GM06990 (cell line): ENCODE measurements around the gene NTSR1.

Source experiments
- DNase-seq: peaks from one replicate; pipeline ENCODE4 v3.0.0-alpha.2; 2011; ENCODE audit not compliant: insufficient read length; ENCODE audit errors: extremely low read depth
- H3K27me3 ChIP-seq: replicated peaks from 2 replicates; pipeline ENCODE4 v1.6.0; 2011; ENCODE audit warnings: low read length; ENCODE audit not compliant: control insufficient read depth, insufficient read depth
- H3K36me3 ChIP-seq: 2 replicates; pipeline ENCODE4 v1.5.1; 2011; ENCODE audit warnings: low read length; ENCODE audit not compliant: control insufficient read depth, insufficient read depth
- H3K4me3 ChIP-seq: replicated peaks from 2 replicates; pipeline ENCODE4 v1.5.1; 2011; ENCODE audit warnings: low read depth, mild to moderate bottlenecking, control low read depth, low read length
- TF ChIP-seq, protein P1 (sequence below): IDR thresholded peaks from 2 replicates; pipeline ENCODE4 v1.5.1; 2011; ENCODE audit warnings: low read length, control low read depth, mild to moderate bottlenecking, inconsistent platforms; ENCODE audit not compliant: insufficient read depth, poor library complexity, severe bottlenecking

NTSR1 gene

DNA sequence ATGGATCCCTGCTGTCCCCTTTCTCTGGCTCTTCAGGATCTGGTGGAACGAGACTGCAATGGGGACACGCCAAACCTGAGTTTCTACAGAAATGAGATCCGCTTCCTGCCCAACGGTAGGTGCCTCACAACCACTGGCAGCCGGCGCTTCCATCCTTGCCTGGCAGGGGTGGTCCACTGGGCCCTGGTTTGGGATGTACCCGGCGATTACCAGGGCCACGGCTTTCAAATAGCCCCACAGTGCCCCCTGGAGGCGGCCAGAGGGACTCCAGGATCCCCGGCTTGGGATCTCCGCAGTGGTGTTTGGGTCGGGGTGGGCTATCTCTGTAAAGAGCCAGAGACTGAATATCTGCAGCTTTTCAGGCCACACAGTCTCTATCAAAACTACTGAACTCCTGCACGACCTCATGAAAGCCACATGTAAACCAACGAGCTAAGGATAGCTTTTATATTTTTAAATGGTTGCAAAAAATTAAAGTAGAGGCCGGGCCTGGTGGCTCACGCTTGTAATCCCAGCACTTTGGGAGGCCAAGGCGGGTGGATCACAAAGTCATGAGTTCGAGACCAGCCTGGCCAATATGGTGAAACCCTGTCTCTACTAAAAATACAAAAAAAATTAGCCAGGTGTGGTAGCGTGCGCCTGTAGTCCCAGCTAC lies 99.7 kb downstream of the NTSR1 start:
- no peak overlapping the region for H3K4me3 ChIP-seq
- TF ChIP-seq, protein P1, sequence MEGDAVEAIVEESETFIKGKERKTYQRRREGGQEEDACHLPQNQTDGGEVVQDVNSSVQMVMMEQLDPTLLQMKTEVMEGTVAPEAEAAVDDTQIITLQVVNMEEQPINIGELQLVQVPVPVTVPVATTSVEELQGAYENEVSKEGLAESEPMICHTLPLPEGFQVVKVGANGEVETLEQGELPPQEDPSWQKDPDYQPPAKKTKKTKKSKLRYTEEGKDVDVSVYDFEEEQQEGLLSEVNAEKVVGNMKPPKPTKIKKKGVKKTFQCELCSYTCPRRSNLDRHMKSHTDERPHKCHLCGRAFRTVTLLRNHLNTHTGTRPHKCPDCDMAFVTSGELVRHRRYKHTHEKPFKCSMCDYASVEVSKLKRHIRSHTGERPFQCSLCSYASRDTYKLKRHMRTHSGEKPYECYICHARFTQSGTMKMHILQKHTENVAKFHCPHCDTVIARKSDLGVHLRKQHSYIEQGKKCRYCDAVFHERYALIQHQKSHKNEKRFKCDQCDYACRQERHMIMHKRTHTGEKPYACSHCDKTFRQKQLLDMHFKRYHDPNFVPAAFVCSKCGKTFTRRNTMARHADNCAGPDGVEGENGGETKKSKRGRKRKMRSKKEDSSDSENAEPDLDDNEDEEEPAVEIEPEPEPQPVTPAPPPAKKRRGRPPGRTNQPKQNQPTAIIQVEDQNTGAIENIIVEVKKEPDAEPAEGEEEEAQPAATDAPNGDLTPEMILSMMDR, result peak; percentile 95
- H3K27me3 ChIP-seq, result no peaks in the 10 kb centered on the region
- peak; percentile 50 for DNase-seq
- H3K36me3 ChIP-seq, result peaks cover 27% of the 10 kb centered on the region

DNA sequence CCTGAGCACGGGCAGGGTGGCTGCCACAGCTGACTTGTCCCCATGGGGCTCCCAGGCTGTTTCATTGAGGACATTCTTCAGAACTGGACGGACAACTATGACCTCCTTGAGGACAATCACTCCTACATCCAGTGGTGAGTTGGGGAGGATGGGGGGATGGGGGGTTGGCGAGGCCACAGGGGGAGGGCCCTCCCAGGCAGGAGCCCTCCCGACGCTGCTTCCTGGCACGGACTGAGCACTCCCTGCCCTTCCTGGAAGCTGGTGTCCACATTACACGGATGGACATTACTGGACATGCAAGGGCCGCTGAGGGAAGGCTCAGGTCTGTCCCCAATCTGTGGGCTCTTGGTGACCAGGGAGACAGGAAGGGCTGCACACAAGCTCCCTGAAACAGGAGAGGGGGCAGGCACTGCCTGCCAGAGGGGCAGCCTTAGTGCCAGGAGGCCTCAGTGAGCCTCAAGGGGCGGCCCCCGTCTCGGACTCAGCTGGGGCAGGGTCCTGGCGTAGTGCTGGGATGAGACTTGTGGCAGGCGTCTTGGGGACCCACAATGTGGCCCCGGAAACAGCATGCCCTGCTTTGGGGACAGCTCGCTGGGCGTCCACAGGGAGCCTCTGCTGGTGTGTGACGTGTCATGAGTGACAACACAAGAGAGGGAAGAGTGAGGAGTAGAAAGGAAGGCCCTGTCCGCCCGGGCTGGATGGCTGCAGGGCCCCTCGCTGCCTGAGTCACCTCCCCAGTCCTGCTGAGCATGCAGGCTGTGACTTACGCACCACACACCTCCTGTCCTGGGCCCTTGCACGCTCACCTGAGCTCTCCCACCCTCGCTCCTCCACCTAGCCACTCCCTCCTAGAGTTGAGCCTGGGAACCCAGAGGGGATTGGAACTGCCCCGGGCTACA lies 101.1 kb downstream of the NTSR1 start:
- Histone ChIP-seq H3K27me3 (no peaks in the 10 kb centered on the region), H3K4me3 (no peak overlapping the region), H3K36me3 (peaks cover 29% of the 10 kb centered on the region)
- TF ChIP-seq, protein P1, result no peak
- DNase-seq, result no peak

DNA sequence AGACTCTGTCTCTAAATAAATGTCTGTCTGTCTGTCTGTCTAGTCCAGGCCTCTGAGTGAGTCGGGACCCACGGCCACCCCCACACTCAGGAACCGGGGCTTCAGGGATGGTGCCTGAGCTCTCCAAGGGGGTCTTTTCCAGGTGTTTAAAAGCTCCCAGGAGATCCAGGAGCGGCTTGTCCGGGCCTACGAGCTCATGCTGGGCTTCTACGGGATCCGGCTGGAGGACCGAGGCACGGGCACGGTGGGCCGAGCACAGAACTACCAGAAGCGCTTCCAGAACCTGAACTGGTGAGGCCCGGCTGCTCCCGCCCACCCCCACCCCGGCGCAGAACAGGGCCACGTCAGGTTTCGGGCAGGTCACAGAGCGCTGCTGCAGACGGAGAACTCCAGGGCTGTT lies 102.7 kb downstream of the NTSR1 start:
- Histone ChIP-seq H3K27me3 (no peaks in the 10 kb centered on the region), H3K36me3 (peaks cover 29% of the 10 kb centered on the region), H3K4me3 (no peak overlapping the region)
- DNase-seq, result no peak
- TF ChIP-seq, protein P1, result no peak

DNA sequence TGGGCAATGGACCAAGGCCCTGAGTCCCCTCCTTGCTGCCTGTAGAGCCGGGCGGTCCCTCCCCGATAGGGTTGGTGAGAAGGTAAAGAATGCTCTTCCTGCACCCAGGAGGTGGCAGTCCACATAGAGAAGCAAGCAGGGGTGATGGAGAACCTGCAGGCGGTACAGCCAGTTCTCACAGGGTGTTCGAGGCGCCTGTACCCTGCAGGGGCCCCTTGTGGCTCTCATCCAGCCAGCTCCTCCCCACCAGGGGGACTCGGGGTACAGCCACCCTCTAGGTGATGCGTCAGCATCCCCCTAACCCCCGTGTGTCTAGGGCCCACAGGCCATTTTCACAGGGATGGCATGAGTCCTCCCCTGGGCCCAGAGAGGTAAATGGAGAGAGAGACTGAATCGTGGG lies 103.1 kb downstream of the NTSR1 start:
- peaks cover 29% of the 10 kb centered on the region for H3K36me3 ChIP-seq
- TF ChIP-seq, protein P1, result no peak
- H3K27me3 ChIP-seq, result no peaks in the 10 kb centered on the region; the same call in 1 of the 2 replicates
- DNase-seq, result no peak
- H3K4me3 ChIP-seq, result no peak overlapping the region
